GM19395 (cell line): ENCODE data around the gene ZC4H2.
"Not testable (repeated sequence)": the region's sequence is repeated elsewhere in the genome, so short reads cannot be mapped to it uniquely, and the experiment has no call there.

Source experiments
- ATAC-seq: cut with Tn5 transposase; IDR thresholded peaks from one replicate; pipeline ENCODE4 v1.9.1; 2021; ENCODE audit warnings: mild to moderate bottlenecking, moderate library complexity; ENCODE audit not compliant: unreplicated experiment

ZC4H2 gene

DNA sequence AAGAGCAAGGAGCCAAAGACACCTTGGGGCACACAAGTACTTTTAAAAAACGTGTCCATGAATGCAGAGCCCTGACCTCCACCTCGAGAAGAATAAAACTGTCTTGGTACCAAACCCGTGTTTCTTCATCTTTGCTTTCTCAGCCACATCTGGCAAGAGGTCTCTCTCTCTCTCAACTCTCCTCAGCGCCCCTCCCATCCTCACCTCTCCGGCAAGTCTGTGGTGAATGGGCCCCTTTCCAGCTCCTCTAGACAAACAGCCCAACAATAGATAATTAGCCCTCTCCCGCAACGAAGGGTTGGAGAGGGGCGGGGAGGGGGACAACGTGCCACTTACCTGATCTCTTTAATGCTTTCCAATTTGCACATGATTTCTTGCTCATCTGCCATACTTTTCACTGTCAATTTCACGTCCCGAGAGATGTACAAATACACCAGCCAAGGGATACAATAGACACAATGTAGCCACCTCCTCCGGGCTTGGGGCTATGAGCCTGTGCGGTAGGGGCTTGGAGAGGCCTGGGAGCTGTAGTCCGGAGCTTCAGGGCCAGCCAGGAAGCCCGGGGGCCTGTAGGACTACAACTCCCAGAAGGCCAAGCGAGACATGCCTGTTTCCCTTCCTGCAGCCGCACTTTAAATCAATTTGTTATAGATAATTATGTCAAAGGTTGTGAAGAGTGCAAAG lies at the start of gene ZC4H2:
Gene ZC4H2 (minus strand): TSS at position 462 of the 684 bp plus-strand sequence. CDS start 73 bp downstream, at position 389.
- ATAC-seq = peak; percentile 97

GRCh38 chrX:65017451-65017850 lies 41.2 kb upstream of the ZC4H2 start:
- ATAC-seq = no peak

DNA sequence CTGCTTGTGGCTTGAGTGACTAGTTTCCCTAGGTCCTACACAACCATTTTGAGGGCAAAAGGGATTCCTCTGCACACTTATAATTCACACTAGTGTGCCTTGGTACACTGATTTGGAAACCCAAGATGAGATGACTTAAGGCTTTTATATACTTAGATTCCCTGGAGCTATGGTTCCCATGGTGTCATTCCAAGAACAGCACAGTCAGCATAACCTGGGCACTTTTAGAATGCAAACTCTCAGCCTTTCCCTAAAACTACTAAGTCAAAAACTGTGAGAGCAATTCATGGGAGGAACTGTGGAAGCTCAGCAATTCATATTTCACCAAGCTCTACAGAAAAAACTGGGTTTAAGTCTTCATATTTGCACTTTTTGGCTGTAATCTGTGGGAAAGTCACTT lies 38.0 kb upstream of the ZC4H2 start:
- ATAC-seq = no peak

DNA sequence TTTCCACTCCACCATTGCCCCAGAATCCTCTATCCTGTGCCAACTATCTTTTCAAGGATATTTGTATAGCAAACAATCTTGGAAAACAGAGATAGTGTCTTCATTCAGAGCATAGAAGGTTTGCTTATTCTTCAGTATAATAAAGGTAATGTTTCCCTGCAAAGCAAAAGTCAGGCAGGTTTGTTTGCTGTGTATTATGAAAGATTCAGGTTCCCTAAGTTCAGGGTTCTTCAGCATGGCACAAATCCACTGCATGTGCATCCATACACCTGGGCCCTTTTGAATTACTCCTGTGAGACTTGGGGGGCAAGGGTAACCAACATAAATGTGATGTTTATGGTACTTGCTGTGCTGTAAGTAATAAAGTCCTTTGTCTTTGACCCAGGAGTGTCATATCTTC lies 33.2 kb upstream of the ZC4H2 start:
- ATAC-seq = no peak

DNA sequence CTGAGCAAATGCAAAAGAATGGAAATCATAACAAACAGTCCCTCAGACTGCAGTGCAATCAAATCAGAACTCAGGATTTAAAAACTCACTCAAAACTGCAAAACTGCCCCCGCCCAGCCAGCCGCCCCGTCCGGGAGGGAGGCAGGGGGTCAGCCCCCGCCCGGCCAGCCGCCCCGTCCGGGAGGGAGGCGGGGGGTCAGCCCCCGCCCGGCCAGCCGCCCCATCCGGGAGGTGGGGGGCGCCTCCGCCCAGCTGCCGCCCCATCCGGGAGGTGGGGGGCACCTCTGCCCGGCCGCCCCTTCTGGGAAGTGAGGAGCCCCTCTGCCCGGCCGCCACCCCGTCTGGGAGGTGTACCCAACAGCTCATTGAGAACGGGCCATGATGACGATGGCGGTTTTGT lies 26.0 kb upstream of the ZC4H2 start:
- ATAC-seq = not testable (repeated sequence)

- ATAC-seq = no peak
These were observed 20.6 kb upstream of the ZC4H2 start for GRCh38 chrX:64996805-64997204.

- no peak for ATAC-seq
These were observed 18.0 kb upstream of the ZC4H2 start for GRCh38 chrX:64994131-64994798.

GRCh38 chrX:64977830-64978229 lies 1.6 kb upstream of the ZC4H2 start:
- ATAC-seq = no peak

- ATAC-seq = no peak
These were observed 801 bp upstream of the ZC4H2 start for GRCh38 chrX:64977051-64977450.

DNA sequence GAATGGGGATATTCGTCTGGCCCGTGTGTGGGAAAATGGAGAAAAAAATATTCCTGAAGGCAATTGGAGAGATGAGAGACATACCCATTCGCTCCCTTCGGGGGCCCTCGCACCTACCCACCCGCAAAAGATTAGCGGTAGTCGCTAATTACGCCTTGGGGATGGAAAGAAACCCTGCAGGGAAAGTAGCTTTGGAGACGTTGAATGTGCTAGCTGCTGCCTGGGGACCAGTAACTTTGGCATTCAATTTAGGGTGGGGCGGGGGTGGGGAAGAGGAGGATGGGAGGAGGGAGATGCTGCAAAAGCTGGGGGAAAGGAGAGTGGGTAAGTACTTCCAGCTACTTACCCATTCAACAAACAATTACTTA lies 407 bp upstream of the ZC4H2 start:
- ATAC-seq = peak; percentile 42

DNA sequence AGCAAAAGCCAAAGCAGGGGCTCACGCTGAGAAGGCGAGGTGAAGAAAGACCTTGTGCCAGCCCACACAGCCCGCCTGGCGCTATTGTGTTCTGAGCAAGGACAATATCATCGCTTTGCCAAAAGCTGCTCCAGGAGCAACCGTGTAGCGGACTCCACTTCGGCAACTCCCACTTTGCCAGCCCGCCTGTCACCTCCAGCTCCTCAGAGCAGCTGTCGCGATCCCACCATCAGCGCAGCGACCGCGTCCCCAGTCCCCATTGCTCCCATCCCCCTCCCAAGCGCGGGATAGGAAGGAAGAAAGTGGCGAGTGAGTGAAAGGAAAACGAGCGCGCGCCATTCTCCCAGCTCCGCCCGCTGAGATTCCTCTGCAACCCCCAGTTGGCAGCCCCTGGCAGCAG lies 759 bp downstream of the ZC4H2 start:
- ATAC-seq = peak; percentile 42

- no peak for ATAC-seq
These were observed 50.8 kb downstream of the ZC4H2 start for GRCh38 chrX:64925480-64925879.

- ATAC-seq = no peak
These were observed 68.1 kb downstream of the ZC4H2 start for GRCh38 chrX:64908121-64908520.

DNA sequence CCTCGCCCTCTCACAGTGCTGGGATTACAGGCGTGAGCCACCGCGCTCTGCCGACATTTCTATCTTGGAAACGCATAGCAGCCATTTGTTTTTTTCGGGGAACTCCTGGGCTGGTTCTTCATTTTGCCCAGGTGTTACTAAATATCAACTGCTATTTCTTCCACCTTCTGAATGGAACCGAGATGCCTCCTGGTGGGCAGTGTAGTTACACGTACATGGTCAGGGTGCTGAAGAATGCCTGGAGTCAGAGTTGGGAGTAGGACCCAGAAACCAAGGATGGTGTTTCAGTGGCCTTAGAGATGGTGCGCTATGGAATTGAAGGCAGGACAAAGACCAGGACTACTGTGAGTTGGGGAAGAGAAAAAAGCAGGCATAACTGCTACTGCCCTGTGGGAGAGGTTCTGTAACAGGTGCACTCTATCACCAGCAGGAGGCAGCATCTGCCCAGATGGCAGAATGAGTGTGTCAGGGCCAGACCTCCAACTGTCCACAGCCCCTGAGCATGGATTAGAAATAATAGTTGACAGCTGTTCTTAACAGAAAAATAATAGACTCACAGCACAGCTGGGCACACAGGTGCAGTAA lies 81.7 kb downstream of the ZC4H2 start:
- ATAC-seq = peak; percentile 81

GRCh38 chrX:64885850-64886249 lies 90.4 kb downstream of the ZC4H2 start:
- ATAC-seq = peak; percentile 79

DNA sequence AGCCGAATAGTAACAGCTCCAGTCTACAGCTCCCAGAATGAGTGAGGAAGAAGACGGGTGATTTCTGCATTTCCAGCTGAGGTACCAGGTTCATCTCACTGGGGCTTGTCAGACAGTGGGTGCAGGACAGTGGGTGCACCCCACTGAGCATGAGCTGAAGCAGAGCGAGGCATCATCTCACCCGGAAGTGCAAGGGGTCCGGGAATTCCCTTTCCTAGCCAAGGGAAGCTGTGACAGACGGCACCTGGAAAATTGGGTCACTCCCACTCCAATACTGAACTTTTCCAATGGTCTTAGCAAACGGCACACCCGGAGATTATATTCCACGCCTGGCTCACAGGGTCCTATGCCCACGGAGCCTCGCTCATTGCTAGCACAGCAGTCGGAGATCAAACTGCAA lies 97.5 kb downstream of the ZC4H2 start:
- not testable (repeated sequence) for ATAC-seq

DNA sequence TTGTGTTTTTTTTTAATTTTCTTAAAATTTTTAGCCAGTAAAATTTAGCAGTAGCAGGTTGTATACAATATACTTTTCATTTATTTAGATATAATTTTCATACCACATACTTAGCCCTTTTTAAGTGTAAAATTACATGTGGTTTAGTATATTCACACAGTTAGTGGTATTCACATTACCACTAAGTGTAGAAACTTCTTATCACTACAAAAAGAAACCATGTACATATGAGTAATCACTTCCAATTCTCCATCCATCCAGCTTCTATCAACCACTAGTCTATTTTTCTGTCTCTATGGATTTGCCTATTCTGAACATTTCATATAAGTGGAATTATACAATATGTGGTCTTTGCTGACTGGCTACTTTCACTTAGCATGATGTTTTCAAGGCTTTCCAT lies 109.0 kb downstream of the ZC4H2 start:
- ATAC-seq = no peak
